ENCODE measurements around the gene RBP3.

Gene RBP3

DNA sequence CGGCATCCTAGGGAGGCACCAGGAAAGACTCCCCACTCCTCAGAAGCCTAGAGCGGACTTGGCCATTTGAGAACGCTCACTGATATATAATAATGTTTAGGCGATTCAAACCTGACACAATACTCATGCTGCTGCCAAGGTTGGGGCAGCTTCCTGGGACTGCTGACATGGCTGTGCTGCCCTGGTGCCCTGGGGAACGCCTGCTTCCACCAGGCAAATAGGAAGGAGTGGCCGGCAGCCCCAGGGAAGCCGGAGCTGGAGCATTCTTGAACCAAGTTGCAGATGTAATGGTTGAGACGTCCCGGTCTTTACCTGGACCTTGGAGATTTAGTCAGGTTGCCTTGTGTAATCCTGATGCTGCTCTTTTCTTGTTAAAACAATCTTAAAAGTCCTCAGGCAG lies 39.4 kb upstream of the RBP3 start:
- Histone ChIP-seq H3K27me3 (replicated peaks; ENCODE audit: insufficient read depth, low read length) (peaks cover 43% of the 10 kb centered on the region), H3K4me2 (ENCODE audit: low read depth, low read length) (no peak overlapping the region), H3K9me3 (replicated peaks; ENCODE audit: insufficient read depth, low read length) (no peaks in the 10 kb centered on the region), H3K79me2 (ENCODE audit: low read length) (no peaks in the 10 kb centered on the region), H3K4me3 (ENCODE audit: low read length) (no peak overlapping the region), H3K9ac (ENCODE audit: low read length) (no peak overlapping the region), H3F3A (ENCODE audit: insufficient read depth, low read length) (no peaks in the 10 kb centered on the region), H3K27ac (ENCODE audit: low read length) (no peak overlapping the region), H2AFZ (ENCODE audit: low read length) (no peak overlapping the region), H4K20me1 (ENCODE audit: insufficient read depth, low read length) (no peaks in the 10 kb centered on the region), H3K36me3 (replicated peaks; ENCODE audit: insufficient read depth, low read length) (no peaks in the 10 kb centered on the region), H3K4me1 (ENCODE audit: low read length) (no peaks in the 10 kb centered on the region), H3K9me2 (replicated peaks; ENCODE audit: insufficient read depth, low read length) (no peaks in the 10 kb centered on the region)
- DNase-seq: no peak
- TF ChIP-seq EZH2phosphoT487 (IDR thresholded peaks at IDR 0.05; ENCODE audit: low read length) (no peak), EZH2 (optimal IDR thresholded peaks at IDR 0.05; ENCODE audit: low read depth, low read length) (no peak)
- TF ChIP-seq, protein P1, sequence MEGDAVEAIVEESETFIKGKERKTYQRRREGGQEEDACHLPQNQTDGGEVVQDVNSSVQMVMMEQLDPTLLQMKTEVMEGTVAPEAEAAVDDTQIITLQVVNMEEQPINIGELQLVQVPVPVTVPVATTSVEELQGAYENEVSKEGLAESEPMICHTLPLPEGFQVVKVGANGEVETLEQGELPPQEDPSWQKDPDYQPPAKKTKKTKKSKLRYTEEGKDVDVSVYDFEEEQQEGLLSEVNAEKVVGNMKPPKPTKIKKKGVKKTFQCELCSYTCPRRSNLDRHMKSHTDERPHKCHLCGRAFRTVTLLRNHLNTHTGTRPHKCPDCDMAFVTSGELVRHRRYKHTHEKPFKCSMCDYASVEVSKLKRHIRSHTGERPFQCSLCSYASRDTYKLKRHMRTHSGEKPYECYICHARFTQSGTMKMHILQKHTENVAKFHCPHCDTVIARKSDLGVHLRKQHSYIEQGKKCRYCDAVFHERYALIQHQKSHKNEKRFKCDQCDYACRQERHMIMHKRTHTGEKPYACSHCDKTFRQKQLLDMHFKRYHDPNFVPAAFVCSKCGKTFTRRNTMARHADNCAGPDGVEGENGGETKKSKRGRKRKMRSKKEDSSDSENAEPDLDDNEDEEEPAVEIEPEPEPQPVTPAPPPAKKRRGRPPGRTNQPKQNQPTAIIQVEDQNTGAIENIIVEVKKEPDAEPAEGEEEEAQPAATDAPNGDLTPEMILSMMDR (IDR thresholded peaks at IDR 0.05; ENCODE audit: low read length): no peak

DNA sequence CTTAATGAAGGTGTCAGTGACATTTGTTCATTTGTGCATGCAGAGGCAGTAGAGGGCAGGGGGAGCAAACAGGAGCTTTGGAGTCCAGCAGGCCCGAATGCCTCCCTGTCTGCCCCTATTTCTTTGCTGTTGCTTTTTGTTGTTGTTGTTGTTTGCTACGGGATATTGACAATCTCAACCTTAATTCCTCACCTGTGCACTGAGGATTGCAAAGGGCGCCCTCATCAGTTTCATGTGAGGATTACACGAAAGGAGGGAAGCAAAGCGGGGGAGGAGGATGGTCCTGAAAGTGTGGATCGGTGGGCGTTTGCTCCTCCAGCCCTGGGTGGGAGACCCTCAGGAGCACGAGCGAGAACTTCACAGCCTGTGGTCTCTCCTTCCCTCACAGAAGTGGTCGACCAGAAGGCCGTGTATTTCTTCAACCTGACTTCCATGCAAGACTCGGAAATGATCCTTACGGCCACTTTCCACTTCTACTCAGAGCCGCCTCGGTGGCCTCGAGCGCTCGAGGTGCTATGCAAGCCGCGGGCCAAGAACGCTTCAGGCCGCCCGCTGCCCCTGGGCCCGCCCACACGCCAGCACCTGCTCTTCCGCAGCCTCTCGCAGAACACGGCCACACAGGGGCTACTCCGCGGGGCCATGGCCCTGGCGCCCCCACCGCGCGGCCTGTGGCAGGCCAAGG lies 38.6 kb upstream of the RBP3 start:
- no peak for DNase-seq

DNA sequence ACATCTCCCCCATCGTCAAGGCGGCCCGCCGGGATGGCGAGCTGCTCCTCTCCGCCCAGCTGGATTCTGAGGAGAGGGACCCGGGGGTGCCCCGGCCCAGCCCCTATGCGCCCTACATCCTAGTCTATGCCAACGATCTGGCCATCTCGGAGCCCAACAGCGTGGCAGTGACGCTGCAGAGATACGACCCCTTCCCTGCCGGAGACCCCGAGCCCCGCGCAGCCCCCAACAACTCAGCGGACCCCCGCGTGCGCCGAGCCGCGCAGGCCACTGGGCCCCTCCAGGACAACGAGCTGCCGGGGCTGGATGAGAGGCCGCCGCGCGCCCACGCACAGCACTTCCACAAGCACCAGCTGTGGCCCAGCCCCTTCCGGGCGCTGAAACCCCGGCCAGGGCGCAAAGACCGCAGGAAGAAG lies 38.1 kb upstream of the RBP3 start:
- DNase-seq: no peak

More for the DNA sequence above, 38.6 kb upstream of the RBP3 start:
- TF ChIP-seq EZH2phosphoT487 (IDR thresholded peaks at IDR 0.05; ENCODE audit: low read length) (no peak), EZH2 (optimal IDR thresholded peaks at IDR 0.05; ENCODE audit: low read depth, low read length) (no peak)
- TF ChIP-seq, protein P1 (IDR thresholded peaks at IDR 0.05; ENCODE audit: low read length): peak; percentile 37
- H3K9me2 ChIP-seq (replicated peaks; ENCODE audit: insufficient read depth, low read length): no peaks in the 10 kb centered on the region
- H3K4me2 ChIP-seq (ENCODE audit: low read depth, low read length): no peak overlapping the region
- no peak overlapping the region for H3K9ac ChIP-seq (ENCODE audit: low read length)
- no peaks in the 10 kb centered on the region for H3K36me3 ChIP-seq (replicated peaks; ENCODE audit: insufficient read depth, low read length)
- no peaks in the 10 kb centered on the region for H4K20me1 ChIP-seq (ENCODE audit: insufficient read depth, low read length)
- no peak overlapping the region for H2AFZ ChIP-seq (ENCODE audit: low read length)
- no peaks in the 10 kb centered on the region for H3F3A ChIP-seq (ENCODE audit: insufficient read depth, low read length)
- H3K4me3 ChIP-seq (ENCODE audit: low read length): no peak overlapping the region
- H3K79me2 ChIP-seq (ENCODE audit: low read length): no peaks in the 10 kb centered on the region
- H3K4me1 ChIP-seq (ENCODE audit: low read length): no peaks in the 10 kb centered on the region
- H3K27ac ChIP-seq (ENCODE audit: low read length): no peak overlapping the region
- H3K9me3 ChIP-seq (replicated peaks; ENCODE audit: insufficient read depth, low read length): no peaks in the 10 kb centered on the region
- H3K27me3 ChIP-seq (replicated peaks; ENCODE audit: insufficient read depth, low read length): peaks cover 43% of the 10 kb centered on the region

More for the DNA sequence above, 38.1 kb upstream of the RBP3 start:
- H3K27me3 ChIP-seq (replicated peaks; ENCODE audit: insufficient read depth, low read length): peaks cover 43% of the 10 kb centered on the region
- no peak overlapping the region for H3K9ac ChIP-seq (ENCODE audit: low read length)
- H3K4me3 ChIP-seq (ENCODE audit: low read length): no peak overlapping the region
- H3K9me2 ChIP-seq (replicated peaks; ENCODE audit: insufficient read depth, low read length): no peaks in the 10 kb centered on the region
- TF ChIP-seq EZH2 (optimal IDR thresholded peaks at IDR 0.05; ENCODE audit: low read depth, low read length) (no peak), EZH2phosphoT487 (IDR thresholded peaks at IDR 0.05; ENCODE audit: low read length) (no peak)
- TF ChIP-seq, protein P1 (IDR thresholded peaks at IDR 0.05; ENCODE audit: low read length): no peak
- H3K27ac ChIP-seq (ENCODE audit: low read length): no peak overlapping the region
- H3K4me2 ChIP-seq (ENCODE audit: low read depth, low read length): no peak overlapping the region
- no peaks in the 10 kb centered on the region for H3K9me3 ChIP-seq (replicated peaks; ENCODE audit: insufficient read depth, low read length)
- no peaks in the 10 kb centered on the region for H4K20me1 ChIP-seq (ENCODE audit: insufficient read depth, low read length)
- no peaks in the 10 kb centered on the region for H3K36me3 ChIP-seq (replicated peaks; ENCODE audit: insufficient read depth, low read length)
- no peaks in the 10 kb centered on the region for H3F3A ChIP-seq (ENCODE audit: insufficient read depth, low read length)
- no peak overlapping the region for H2AFZ ChIP-seq (ENCODE audit: low read length)
- no peaks in the 10 kb centered on the region for H3K4me1 ChIP-seq (ENCODE audit: low read length)
- H3K79me2 ChIP-seq (ENCODE audit: low read length): no peaks in the 10 kb centered on the region
